HG03457 (cell line): ENCODE results near the gene KDM1A.
"Not testable (repeated sequence)": the region's sequence is repeated elsewhere in the genome, so short reads cannot be mapped to it uniquely, and the experiment has no call there.

Experiments
- ATAC-seq: cut with Tn5 transposase; IDR thresholded peaks from one replicate; pipeline ENCODE4 v1.9.1; 2021; ENCODE audit warnings: moderate number of reproducible peaks; ENCODE audit not compliant: unreplicated experiment

KDM1A gene

DNA sequence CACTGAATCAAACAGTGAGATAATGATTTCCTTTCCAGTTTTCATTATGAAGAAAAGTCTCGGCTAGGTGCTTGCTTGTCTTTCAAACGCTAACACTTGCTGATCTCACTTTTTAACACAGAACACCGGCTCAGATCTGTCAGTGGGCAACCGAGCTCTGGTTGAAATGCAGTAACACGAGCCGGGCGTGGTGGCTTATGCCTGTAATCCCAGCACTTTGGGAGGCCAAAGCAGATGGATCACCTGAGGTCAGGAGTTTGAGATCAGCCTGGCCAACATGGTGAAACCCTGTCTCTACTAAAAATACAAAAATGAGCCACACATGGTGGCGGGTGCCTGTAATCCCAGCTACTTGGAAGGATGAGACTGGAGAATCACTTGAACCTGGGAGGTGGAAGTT is 9.2 kb upstream of the KDM1A start:
- not testable (repeated sequence) for ATAC-seq

DNA sequence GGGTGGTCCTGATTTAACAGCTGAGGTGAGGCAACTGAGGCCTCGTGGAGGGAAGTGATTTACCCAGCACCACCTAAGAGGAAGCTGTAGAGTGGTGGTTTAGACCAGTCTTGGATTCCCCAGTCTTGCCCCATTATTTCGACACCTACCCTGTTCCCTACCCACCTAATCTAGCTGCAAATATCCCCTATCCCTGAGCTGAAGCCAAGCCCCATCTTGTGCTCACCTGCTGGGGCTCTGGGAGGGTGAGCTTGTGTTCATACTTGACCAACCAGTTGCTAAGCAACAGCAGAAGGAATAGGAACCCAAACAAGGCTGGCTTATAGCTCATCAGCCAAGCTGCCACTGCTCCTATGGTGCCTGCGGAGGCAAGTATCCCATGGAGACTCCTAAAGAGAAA is 5.6 kb upstream of the KDM1A start:
- ATAC-seq: no peak

DNA sequence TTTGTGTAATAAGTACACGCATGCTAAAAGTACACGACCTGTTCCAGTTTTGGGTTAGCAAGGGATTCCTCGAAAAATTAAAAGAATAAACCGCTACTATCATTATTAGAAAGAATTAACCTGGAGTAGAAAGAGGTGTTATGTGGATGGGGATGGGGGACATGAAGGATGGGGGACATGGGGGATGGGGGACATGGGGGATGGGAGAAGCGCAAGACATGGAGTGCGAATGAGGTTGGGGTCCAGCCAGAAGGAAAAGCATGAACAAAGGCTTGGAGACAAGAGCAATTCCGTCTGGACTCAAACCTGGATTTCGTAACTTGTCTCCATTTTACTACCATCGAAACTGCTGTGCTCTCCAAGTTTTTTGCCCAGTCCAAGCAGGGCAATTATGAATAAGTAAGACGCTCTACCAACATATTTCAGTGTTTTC is 591 bp upstream of the KDM1A start:
- ATAC-seq: no peak

DNA sequence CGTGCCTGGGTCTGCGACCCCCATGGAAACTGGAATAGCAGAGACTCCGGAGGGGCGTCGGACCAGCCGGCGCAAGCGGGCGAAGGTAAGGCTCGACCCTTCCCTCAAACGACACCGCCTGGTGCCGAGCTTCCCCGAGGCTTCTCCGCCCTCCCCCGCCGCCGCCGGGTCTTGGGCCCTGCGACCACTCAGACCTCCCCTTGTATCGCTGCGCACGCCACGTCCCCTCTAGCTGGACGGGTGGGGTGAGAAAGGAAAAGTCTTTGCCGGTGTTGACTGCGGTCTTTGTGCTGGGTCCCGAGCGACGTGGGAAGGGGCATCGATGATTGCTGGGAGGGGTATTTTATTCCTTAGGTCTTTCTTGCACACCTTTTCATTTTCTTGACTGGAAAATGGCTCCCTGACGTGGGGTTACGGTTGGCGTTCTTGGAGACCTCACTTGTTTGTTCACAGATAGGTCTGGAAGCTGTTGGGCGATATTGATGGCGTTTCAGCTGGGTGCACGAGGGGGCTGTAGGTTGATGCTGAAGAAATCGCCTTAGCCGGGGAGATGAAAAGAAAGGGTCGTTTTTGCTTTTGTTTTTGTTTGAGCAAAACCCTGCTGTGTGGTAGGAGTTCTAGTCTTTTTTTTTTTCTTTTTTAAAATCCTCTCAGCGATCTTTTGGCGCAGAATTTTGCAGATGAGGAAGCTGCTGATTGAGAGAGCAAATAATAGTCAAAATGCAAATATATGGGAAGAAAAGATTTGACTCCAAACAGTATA is 776 bp downstream of the KDM1A start:
- peak; percentile 5 for ATAC-seq

DNA sequence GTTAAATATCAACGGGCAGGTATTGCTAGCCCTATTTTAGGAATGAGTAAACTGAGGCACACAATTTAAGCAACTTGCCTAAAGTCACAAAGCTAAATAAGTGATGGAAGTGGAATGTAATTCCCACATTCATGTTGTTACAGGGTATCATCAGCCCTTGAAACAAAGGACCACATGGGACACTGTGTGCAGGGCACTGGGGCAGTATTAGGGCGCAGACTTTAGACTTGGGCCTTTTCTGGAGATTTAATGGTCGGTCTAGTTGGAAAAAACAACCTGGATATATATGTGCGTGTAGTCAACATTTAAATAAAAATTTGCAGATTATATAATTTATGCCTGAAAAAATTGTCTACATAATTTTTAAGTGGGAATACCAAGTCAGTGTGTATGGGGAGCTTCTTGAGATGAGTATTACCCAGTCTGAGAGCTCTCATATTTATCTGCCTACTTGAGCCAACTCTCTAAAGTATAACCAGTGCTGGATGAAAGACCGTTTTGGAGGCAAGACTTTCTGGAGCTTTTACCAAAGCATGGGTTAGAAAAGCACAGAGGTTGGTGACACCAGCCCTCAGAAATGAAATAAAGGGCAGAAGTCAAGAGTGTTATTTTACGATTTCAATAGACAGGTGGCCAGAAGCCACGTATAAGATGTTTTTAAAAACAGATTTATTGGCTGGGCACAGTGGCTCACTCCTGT is 1.6 kb downstream of the KDM1A start:
- ATAC-seq: no peak

DNA sequence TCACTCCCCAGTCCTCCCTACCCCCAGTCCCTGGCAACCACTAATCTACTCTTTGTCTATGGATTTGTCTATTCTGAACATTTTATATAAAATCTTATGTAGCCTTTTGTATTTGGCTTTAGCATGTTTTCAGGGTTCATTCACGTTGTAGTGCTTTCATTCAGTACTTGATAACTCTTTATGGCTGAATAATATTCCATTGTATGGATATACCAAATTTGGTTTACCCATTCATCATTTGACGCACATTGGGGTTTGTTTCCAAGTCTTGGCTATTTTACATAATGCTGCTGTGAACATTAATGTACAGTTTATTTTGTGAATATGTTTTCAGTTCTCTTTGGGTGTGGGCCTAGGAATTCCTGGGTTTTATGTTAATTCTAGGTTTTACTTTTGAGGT is 2.6 kb downstream of the KDM1A start:
- ATAC-seq: no peak

DNA sequence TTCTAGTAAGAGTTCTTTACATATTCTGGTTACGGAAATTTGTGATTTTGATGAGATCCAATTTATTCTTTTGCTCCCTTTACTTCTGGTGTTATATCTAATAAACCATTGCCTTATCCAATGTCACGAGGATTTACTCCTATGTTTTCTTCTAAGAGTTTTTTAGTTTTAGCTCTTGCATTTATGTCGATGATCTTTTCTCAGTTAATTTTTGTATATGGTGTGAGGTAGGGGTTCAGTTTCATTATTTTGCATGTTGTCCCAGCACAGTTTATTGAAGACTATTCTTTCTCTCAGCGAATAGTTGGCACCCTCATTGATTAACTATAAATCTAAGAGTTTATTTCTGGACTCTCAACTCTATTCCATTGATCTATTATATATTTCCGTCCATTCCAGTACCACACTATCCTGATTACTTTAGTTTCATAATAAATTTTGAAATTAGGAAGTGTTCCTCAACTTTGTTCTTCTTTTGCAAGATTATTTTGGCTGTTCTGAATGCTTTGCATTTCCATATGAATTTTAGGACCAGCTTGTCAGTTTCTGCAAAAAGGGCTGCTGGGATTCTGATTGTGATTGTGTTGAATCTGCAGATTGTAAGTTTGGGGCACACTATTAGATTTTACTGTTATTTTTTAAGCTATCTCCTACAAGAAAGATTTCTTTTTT is 4.0 kb downstream of the KDM1A start:
- no peak for ATAC-seq

DNA sequence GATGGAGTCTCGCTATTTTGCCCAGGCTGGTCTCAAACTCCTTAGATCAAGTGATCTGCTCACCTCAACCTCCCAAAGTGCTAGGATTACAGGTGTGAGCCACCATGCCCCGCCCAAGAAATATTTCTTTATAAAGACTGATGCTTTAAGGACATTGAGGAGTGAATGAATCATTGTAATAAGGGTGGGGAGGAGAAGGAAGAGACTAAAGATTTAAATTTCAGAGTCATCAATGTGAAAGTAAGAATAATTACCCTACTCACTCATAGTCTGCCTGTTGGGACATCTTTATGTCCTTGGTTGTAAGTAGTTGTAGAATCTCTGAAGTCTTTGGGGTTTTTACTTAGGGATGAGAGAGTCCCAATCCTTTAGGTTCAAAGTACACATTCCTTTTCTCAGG is 7.3 kb downstream of the KDM1A start:
- no peak for ATAC-seq

DNA sequence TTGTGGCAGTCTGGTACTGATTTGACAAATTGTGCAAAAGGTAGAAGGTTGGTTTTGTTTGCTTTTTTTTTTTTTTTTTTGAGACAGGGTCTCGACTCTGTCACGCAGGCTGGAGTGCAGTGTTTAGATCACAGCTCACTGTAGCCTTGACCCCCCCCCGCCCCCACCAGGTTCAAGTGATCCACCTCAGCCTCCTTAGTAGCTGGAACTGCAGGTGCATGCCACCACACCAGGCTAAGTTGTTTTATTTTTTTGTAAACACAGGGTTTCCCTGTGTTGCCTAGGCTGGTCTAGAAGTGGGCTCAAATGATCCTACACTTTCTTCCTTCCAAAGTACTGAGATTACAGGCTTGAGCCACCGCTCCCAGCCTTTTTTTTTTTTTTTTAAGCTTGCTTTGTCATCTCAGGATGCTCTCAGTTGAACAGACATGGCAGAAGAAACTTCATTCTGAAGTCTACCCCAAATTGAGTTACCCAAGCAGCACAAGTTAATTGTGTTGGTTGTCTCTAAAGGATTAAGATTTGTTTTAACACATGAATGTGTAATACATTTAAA is 8.2 kb downstream of the KDM1A start:
- ATAC-seq: no peak

DNA sequence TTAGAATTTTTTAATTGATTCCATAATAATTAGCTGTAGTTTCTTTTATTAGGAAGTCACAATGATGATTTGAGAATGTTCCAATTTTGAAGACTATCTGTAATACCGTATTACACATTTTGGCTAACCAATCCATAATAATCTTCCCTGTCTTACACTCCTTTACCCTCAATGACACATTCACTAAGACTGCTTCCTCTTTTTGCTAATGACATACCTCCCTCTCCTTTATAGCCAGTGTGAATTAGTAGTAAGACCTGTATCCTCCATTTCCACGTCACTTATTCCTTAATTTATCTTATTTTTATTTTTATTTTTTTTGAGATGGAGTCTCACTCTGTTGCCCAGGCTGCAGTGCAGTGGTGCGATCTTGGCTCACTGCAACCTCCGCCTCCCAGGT is 10.1 kb downstream of the KDM1A start:
- ATAC-seq: no peak

DNA sequence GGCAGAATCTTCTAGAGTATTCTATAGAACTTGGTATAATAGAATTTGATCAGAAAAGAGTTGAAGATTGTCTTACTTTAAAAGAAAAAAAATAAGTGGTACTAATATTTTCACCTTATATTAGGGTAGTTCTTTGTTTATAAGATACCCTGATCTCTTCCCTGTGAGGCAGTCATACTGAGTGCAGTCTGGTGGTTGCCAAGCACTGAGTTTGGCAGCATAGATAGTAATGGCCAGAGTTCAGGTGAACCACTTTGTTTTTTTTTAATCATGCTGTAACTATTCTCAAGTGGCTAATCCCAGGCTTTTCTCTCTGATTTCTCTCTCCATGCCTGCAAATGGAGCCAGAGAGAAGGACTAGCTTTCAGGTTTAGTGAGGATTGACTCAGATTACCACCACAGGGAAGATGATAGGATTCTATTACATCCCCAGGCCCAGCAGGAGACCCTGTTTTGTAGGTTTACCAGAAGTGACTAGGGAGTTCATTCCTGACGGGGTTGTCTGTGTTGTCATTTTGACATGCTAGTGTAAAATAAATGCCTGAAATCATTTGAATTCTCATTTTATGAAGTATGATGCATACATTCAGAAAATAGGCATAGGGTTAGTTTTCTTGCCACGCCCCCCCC is 16.7 kb downstream of the KDM1A start:
- ATAC-seq: no peak

DNA sequence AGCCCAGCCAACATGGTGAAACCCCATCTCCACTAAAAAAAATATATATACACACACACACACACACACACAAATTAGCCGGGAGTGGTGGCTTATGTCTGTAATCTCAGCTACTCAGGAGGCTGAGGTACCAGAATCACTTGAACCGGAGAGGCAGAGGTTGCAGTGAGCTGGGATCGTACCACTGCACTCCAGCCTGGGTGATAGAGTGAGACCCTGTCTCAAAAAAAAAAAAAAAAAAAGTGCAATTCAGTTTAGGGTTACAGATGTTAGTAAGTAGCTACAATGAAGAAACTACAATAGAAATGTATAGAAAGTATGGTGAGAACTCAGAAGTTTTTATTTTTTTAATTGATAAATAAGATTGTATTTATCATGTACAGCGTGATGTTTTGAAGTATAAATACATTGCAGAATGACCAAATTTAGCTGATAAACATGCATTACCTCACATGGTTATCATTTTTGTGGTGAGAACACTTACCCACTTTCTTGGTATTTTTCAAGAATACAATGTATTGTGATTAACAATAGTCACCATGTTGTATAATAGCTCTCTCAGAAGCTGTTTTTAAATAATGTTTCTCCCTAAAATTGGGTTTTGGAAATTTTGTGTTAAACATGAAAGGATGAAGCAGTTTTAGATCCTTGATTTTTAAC is 17.9 kb downstream of the KDM1A start:
- ATAC-seq: no peak

DNA sequence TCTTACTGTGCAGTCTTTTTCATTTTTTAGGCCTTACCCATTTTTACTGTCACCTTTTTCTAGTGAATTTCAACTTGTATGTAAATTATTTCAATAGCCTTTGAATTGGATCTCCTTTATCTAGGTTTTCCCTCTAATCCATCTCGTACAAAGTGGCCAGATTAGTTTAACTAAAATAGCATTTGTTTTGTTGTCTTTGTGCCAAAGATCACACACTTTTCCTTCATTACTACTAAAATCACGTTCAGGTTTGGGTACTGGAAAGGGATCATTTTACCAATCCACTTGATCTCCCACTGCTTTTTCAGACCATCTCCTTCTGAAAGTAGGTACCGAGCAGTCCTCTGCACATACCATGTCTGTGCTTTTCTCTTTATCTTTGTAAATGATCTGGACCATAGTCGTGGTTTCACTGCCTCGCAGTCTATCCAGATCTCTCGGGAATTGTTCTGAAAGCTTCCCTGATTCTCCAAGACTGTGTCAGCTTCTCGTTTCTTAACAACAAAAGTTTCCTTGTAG is 20.1 kb downstream of the KDM1A start:
- no peak for ATAC-seq

DNA sequence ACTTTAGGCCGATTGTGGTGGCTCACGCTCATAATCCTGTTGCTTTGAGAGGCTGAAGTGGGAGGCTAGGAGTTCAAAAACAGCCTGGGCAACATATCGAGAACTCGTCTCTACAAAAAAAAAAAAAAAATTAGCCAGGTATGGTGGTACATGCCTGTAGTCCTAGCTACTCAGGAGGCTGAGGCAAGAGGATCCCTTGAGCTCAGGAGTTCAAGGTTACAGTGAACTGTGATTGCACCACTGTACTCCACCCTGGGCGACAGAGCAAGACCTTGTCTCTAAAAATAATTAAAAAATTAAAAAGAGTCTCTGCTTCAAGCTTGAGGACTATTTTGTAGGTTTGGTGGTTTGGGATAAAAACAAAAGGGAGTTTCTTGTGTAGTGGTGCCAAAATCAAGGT is 21.2 kb downstream of the KDM1A start:
- no peak for ATAC-seq

DNA sequence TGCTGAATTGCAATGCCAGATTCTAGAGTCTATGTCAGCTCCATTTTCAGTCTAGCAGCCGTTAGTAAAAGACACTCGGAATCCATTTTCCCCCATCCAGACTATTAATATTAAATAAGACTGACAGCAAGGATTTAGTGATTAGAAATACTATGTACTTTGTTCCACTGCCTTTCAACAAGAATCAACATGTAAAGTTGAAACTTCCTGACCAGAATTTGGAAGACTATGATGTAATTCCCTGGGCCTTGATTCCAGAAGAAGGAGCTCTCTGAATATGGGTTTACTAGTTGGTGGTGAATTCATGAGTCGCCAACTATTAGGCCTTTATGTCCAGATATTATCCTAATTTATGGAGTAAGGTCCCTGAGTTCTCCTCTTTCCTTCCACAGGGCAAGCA is 24.8 kb downstream of the KDM1A start:
- no peak for ATAC-seq

DNA sequence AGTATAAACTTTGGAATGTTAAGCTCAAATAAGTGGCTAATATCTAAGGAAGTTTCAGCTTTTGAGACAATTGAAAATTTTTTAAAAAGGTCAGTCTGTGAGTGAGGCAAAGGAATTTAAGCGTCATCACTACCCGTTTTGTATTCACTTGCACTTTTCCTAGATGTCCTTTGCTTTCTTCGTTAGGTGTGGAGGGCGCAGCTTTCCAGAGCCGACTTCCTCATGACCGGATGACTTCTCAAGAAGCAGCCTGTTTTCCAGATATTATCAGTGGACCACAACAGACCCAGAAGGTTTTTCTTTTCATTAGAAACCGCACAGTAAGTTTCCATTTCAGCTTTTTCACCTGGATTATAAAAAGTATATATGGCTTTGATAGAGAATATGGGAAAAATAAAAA is 30.9 kb downstream of the KDM1A start:
- no peak for ATAC-seq

DNA sequence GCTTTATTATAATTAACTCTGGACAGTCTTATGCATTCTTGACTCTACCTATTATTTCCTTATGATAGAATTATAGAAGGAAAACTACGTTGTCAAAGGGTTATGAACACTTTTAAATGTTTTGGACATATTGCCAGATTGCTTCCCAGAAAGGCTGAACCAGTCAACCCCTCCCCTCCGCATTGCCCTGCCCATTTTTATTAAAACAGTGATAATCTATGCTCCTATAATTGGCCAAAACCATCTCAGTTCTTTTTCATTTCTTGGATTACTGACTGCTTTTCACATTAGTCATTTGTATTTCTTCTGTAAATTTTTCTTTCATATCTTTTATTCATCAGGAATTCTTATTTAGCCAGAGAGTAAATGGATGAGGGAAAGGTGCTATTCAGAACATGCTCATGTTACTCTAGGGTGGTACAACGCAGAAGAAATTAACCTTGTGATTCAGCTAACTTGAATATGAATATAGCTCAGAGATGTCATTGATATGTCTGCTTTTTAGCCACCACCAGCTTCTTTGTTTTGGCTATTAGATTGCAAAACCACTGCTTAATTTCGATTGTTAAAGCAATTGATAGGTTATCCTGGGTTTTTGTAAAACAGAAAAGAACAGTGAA is 32.1 kb downstream of the KDM1A start:
- no peak for ATAC-seq

DNA sequence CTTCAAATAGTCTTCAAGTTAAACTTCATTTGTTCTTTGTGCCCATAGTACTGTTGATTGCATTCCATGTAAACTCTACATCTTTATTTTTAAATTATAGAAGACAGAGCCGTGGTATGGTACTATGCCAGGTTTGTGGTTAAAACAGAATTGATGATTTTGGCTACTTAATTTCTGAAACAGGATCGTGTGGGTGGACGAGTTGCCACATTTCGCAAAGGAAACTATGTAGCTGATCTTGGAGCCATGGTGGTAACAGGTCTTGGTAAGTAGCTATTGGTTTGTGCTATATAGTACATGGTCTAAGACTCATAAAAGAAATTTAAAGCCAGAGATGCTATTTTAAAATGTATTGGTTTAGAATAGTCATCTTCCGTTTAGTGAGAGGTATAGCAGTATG is 38.0 kb downstream of the KDM1A start:
- no peak for ATAC-seq

DNA sequence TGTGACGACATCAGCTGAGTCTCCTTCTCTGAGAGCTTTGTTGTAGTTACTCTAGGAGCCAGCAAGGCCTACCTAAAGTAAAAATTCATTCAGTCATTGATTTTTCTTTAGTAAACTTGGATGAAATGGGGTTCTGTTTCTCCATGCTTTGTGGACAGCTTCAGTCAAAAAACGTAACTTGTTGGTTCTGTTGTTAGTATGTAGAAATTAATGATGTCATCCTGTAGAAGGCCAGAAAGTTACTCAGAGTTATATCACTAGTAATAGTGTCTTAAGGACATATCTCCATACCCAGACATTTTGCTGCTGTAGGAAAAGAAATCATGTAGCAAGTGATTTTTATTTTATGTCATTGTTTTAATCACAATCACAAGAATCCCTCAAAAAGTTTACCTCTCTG is 43.0 kb downstream of the KDM1A start:
- ATAC-seq: no peak

DNA sequence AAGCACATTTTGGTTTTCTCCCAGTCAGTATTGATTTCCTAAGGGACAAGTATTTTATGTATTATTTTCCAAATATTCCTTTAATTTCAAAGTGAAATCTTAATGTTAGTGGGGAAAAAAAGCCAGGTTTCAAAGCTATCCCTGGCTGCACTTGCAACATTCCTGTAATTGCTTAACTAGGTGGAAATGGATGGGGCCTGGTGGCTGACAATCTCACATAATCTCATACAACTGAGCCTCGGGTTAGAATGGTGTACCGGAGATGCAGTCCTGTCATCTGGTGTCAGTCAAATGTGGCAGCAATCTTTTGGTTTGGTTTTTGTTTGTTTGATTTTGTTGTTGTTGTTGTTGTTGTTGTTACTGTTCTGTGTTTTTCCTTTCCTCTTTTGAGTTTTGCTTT is 46.1 kb downstream of the KDM1A start:
- ATAC-seq: no peak
